Neural progenitor cell (in vitro differentiated cells): ENCODE measurements around the gene LEPR. TPM values are rescaled to one million over a fixed set of nuclear protein-coding genes. Genes with fewer than 3 reads are reported as not detected.

Experiments used
- DNase-seq: peaks from one replicate; pipeline ENCODE4 v3.0.0-alpha.2; 2016; ENCODE audit warnings: low spot score
- H2AFZ ChIP-seq: fragments of 200-600 bp; sonication (generic); replicated peaks from 2 replicates; pipeline ENCODE4 v1.6.1; 2016; ENCODE audit warnings: antibody characterized with exemption
- H3F3A ChIP-seq: fragments of 200-600 bp; sonication (generic); 2 replicates; pipeline ENCODE4 v1.6.1; 2016; ENCODE audit warnings: antibody characterized with exemption, low read depth
- H3K27ac ChIP-seq: fragments of 200-600 bp; sonication (generic); 2 replicates; pipeline ENCODE4 v1.5.1; 2016; ENCODE audit warnings: mild to moderate bottlenecking
- H3K27me3 ChIP-seq: fragments of 200-600 bp; sonication (generic); 2 replicates; pipeline ENCODE4 v1.6.1; 2016; ENCODE audit warnings: mild to moderate bottlenecking, moderate library complexity
- H3K36me3 ChIP-seq: fragments of 200-600 bp; sonication (generic); 2 replicates; pipeline ENCODE4 v1.5.1; 2016
- H3K4me1 ChIP-seq: fragments of 200-600 bp; sonication (generic); 2 replicates; pipeline ENCODE4 v1.6.1; 2016; ENCODE audit warnings: mixed run types
- H3K4me2 ChIP-seq: fragments of 200-600 bp; sonication (generic); 2 replicates; pipeline ENCODE4 v1.6.1; 2016
- H3K4me3 ChIP-seq: fragments of 200-600 bp; sonication (generic); 2 replicates; pipeline ENCODE4 v1.5.1; 2016
- H3K79me2 ChIP-seq: fragments of 200-600 bp; sonication (generic); 2 replicates; pipeline ENCODE4 v1.6.1; 2016; ENCODE audit warnings: low read depth
- H3K9ac ChIP-seq: fragments of 200-600 bp; sonication (generic); 2 replicates; pipeline ENCODE4 v1.6.1; 2016
- H3K9me3 ChIP-seq: fragments of 200-600 bp; sonication (generic); 2 replicates; pipeline ENCODE4 v1.5.1; 2016; ENCODE audit warnings: low read depth
- H4K20me1 ChIP-seq: fragments of 200-600 bp; sonication (generic); 2 replicates; pipeline ENCODE4 v1.6.1; 2016; ENCODE audit warnings: low read depth
- H3K27ac Mint-ChIP-seq: 3 replicates; pipeline ENCODE4 v1.8.0; 2021; ENCODE audit warnings: mixed read lengths
- H3K27me3 Mint-ChIP-seq: 2 replicates; pipeline ENCODE4 v1.8.0; 2022; ENCODE audit warnings: low read depth, mild to moderate bottlenecking, inconsistent platforms, moderate library complexity, mixed read lengths; ENCODE audit not compliant: insufficient read depth
- H3K36me3 Mint-ChIP-seq: 3 replicates; pipeline ENCODE4 v1.8.0; 2021; ENCODE audit warnings: mixed read lengths
- H3K4me1 Mint-ChIP-seq: 3 replicates; pipeline ENCODE4 v1.8.0; 2021; ENCODE audit warnings: mixed read lengths
- H3K4me3 Mint-ChIP-seq: 3 replicates; pipeline ENCODE4 v1.8.0; 2021; ENCODE audit warnings: mild to moderate bottlenecking, moderate library complexity, mixed read lengths
- H3K9me3 Mint-ChIP-seq: 3 replicates; pipeline ENCODE4 v1.8.0; 2020; ENCODE audit warnings: mixed read lengths
- EZH2 ChIP-seq: fragments of 200-600 bp; sonication (generic); IDR thresholded peaks from 2 replicates; pipeline ENCODE4 v1.6.1; 2017; ENCODE audit warnings: antibody characterized with exemption, mild to moderate bottlenecking, moderate library complexity
- EZH2phosphoT487 ChIP-seq: fragments of 200-600 bp; sonication (generic); IDR thresholded peaks from 2 replicates; pipeline ENCODE4 v1.6.1; 2017; ENCODE audit warnings: antibody characterized with exemption
- total RNA-seq: library from RNA; depleted of rRNA; stranded (reverse); fragments of >200 nt; gene quantifications from 2 replicates; pipeline ENCODE4 v1.2.3, GENCODE V29; 2015; ENCODE audit warnings: low replicate concordance
- TF ChIP-seq, protein P1 (sequence below): fragments of 200-600 bp; sonication (generic); IDR thresholded peaks from 2 replicates; pipeline ENCODE4 v1.5.1; 2017; ENCODE audit warnings: antibody characterized with exemption, mild to moderate bottlenecking

LEPR gene
- total RNA-seq, 1 donor from 2014 or later: 15.2 TPM

DNA sequence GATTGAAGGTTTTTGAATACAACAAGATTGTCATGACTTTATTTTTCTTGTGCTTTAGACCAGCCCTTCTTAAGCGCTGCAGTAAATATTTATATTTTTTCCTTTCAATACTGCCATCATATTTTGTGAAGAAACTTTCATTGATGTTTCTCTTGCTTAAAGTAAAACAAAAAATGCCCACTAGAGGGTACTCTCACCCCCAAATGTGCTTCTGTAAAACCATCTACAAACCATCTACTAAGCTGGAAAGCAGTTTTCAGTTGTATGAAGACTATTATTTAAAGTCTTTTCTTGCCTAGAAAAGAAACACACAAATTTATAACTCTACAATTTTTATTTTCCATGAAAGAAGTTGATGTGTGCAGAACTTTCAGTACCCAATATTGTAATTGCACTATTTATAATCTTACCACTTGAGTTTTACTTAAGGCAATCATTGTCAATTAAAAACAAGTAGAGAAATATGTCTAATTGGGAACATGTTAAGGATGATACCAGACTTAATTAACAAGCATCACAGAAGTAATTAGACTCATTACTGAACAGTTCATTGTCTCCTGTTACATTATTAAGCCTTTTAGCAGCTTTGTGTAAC, 10.7 kb downstream of the LEPR start:
- no peak overlapping the region for H3K9ac ChIP-seq
- no peaks in the 10 kb centered on the region for H3K79me2 ChIP-seq
- H3K27me3 Mint-ChIP-seq: no peaks in the 10 kb centered on the region
- peak overlapping the region; percentile 18 for H3K4me2 ChIP-seq
- H3K36me3 ChIP-seq: no peaks in the 10 kb centered on the region
- no peaks in the 10 kb centered on the region for H3K9me3 ChIP-seq
- H3K4me3 Mint-ChIP-seq: no peak overlapping the region
- peaks cover 33% of the 10 kb centered on the region for H3F3A ChIP-seq
- H3K9me3 Mint-ChIP-seq: no peaks in the 10 kb centered on the region
- H3K4me3 ChIP-seq: no peak overlapping the region
- peaks cover 21% of the 10 kb centered on the region for H3K36me3 Mint-ChIP-seq
- no peaks in the 10 kb centered on the region for H3K27me3 ChIP-seq
- H3K27ac Mint-ChIP-seq: no peak overlapping the region
- H2AFZ ChIP-seq: no peak overlapping the region
- H3K4me1 ChIP-seq: peaks cover 44% of the 10 kb centered on the region
- peaks cover 10% of the 10 kb centered on the region for H3K4me1 Mint-ChIP-seq
- peak; percentile 44 for DNase-seq
- no peak for TF ChIP-seq EZH2phosphoT487
- TF ChIP-seq, protein P1, sequence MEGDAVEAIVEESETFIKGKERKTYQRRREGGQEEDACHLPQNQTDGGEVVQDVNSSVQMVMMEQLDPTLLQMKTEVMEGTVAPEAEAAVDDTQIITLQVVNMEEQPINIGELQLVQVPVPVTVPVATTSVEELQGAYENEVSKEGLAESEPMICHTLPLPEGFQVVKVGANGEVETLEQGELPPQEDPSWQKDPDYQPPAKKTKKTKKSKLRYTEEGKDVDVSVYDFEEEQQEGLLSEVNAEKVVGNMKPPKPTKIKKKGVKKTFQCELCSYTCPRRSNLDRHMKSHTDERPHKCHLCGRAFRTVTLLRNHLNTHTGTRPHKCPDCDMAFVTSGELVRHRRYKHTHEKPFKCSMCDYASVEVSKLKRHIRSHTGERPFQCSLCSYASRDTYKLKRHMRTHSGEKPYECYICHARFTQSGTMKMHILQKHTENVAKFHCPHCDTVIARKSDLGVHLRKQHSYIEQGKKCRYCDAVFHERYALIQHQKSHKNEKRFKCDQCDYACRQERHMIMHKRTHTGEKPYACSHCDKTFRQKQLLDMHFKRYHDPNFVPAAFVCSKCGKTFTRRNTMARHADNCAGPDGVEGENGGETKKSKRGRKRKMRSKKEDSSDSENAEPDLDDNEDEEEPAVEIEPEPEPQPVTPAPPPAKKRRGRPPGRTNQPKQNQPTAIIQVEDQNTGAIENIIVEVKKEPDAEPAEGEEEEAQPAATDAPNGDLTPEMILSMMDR: peak; percentile 79
- H3K27ac ChIP-seq: no peak overlapping the region
- H4K20me1 ChIP-seq: peaks cover 17% of the 10 kb centered on the region

DNA sequence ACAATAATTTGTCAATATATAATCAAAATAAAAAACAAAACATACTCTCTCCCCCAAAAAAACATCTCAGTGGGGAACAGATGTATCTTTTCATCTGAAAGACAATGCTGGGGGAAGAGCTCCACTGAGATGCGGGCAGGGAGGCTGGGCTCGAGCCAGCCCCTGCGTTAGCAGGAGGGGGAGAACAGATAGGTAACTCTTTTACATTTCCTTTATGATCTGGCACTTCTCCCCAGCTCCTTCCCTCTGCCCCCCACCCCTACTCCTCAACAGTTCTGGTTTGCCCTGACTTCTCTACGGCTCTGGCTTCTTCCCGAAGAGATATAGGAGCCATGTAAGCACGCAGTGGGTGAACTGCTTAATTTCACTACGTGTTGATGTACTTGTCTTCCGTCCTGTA, 12.4 kb downstream of the LEPR start:
- Mint-ChIP-seq H3K9me3 (no peaks in the 10 kb centered on the region), H3K36me3 (peaks cover 18% of the 10 kb centered on the region), H3K27ac (no peak overlapping the region), H3K27me3 (no peaks in the 10 kb centered on the region), H3K4me3 (no peak overlapping the region), H3K4me1 (peaks cover 10% of the 10 kb centered on the region)
- Histone ChIP-seq H3K9ac (no peak overlapping the region), H2AFZ (no peak overlapping the region), H4K20me1 (peaks cover 17% of the 10 kb centered on the region), H3K4me3 (no peak overlapping the region), H3K9me3 (no peaks in the 10 kb centered on the region), H3K27ac (no peak overlapping the region), H3K79me2 (no peaks in the 10 kb centered on the region), H3K27me3 (no peaks in the 10 kb centered on the region), H3K36me3 (no peaks in the 10 kb centered on the region), H3K4me1 (peaks cover 44% of the 10 kb centered on the region), H3K4me2 (peak overlapping the region; percentile 45), H3F3A (peaks cover 33% of the 10 kb centered on the region)
- DNase-seq: no peak
- TF ChIP-seq EZH2phosphoT487 (no peak), EZH2 (no peak)
- TF ChIP-seq, protein P1: no peak

DNA sequence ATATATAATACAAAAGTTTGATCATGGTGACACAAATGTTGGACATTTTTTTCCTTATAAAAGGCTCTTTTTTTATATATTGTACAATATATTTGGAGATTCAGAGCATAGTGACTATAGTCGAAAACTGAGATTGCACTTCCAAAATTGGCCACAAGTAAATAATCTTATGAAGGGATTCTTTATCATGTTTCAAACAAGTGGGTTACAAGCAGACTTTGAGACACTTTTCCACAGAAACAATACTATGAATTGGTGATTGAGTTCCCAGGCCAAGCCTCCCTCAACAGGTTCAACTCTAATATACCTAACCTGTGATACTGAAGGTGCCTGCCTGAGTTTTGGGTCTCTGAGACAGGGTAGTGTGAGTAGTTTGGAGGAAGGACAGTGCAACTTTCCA, 13.8 kb downstream of the LEPR start:
- H3K27me3 Mint-ChIP-seq: no peaks in the 10 kb centered on the region
- Histone ChIP-seq H3K79me2 (no peaks in the 10 kb centered on the region), H3K9ac (no peak overlapping the region), H2AFZ (no peak overlapping the region), H3K4me3 (no peak overlapping the region), H3K4me2 (no peak overlapping the region), H3K27me3 (no peaks in the 10 kb centered on the region), H3K36me3 (no peaks in the 10 kb centered on the region), H3F3A (peaks cover 21% of the 10 kb centered on the region), H4K20me1 (peaks cover 11% of the 10 kb centered on the region), H3K27ac (no peak overlapping the region), H3K9me3 (no peaks in the 10 kb centered on the region), H3K4me1 (peaks cover 31% of the 10 kb centered on the region)
- H3K36me3 Mint-ChIP-seq: peaks cover 12% of the 10 kb centered on the region
- no peak for TF ChIP-seq EZH2phosphoT487
- TF ChIP-seq, protein P1: peak; percentile 26
- no peaks in the 10 kb centered on the region for H3K9me3 Mint-ChIP-seq
- peaks cover 6% of the 10 kb centered on the region for H3K4me1 Mint-ChIP-seq
- no peak for DNase-seq
- H3K27ac Mint-ChIP-seq: no peak overlapping the region
- no peak overlapping the region for H3K4me3 Mint-ChIP-seq
